ENCODE data around the gene AHCY.
"Not testable (repeated sequence)": the region's sequence is repeated elsewhere in the genome, so short reads cannot be mapped to it uniquely, and the experiment has no call there.

Gene AHCY

DNA sequence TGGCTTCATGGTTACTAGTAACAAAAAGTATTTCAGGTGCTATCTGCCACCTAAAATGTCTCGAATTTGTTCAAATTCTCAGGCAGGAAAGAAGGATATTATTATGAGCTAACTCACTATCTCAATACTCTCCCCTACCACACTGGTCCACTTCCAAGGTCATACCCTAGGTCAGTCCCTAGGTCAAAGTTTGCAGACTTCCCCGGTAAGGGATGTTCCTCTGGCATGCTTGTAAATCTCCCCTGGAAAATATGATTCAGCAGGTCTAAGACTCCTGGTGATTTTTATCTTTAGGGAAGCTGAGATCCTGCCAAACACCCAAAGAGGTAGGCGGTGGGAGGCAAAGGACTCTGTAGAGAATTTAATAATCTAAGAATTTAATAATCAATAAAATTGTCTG lies 6.7 kb downstream of the AHCY start:
- FAIRE-seq, result no peak

DNA sequence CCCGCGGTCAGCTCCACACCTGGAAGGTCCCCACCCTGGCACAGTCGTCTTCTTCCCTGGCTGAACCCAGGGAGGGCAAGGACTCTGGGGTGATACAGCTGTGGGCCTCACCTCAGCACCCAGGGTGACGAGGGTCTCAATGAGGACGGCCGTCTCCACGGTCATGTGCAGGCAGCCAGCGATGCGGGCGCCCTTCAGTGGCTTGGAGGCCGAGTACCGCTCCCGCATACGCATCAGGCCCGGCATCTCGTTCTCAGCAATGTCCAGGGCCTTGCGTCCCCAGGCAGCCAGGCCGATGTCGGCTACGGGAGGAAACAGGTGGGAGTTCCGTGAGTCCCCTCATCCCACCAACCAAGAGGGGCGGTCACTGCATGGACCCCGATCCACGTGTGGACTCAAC lies 7.9 kb downstream of the AHCY start:
- no peak for FAIRE-seq

DNA sequence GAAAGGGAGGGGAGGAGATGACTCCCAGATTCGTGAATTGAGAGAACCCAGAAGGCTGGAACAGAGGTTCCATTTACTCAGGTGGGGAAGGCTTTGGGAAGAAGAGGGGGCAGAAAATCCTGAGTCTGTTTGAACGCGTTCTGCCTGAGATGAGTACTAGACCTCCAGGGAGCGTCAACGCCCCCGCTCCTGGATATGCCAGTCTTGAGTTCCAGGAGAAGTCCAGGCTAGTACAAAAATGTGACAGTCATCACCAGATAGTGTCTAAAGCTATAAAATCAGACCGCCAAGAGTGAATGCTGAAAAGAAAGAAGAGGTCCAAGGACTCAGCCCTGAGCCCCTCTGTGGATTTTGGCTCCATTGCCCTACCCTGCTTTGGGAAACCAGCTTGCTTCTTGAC lies 8.6 kb downstream of the AHCY start:
- no peak for FAIRE-seq

DNA sequence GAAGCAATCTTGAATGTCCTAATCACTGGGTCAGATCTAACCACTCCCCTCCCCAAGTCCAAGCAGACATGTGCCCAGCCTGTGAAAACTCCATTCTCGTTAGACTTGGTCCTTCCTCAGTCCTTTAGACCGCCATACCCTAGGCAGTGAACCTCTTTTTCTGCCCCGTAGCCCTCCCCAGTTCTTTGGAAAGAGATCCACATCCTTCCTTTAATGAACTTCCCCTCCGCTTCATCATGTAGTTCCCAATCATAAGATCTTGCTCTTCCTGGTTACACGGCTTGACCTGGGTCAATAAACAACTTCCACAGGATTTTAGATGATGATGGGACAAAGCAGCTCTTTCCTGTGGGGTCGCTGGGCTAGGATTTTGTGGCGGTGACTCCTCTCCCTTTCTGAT lies 9.6 kb downstream of the AHCY start:
- FAIRE-seq, result no peak

GRCh38 chr20:34293119-34293518 lies 10.0 kb downstream of the AHCY start:
- no peak for FAIRE-seq

GRCh38 chr20:34292496-34292895 lies 10.7 kb downstream of the AHCY start:
- no peak for FAIRE-seq

DNA sequence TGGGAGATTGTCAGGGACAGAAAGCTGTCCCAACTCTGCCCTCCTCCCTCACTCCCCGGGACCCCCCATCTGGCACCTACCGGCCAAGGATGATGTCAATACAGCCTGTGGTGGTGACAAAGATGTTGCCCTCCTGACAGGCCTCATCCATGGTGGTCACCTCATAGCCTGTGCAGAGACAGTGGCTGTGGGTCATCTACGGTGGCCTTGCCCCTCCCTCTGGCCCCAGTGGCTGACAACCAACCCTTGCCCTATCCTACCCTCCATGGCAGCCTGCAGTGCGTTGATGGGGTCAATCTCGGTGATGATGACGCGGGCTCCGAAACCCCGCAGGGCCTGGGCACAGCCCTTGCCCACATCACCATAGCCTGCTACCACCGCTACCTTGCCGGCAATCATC lies 12.7 kb downstream of the AHCY start:
- FAIRE-seq, result no peak

DNA sequence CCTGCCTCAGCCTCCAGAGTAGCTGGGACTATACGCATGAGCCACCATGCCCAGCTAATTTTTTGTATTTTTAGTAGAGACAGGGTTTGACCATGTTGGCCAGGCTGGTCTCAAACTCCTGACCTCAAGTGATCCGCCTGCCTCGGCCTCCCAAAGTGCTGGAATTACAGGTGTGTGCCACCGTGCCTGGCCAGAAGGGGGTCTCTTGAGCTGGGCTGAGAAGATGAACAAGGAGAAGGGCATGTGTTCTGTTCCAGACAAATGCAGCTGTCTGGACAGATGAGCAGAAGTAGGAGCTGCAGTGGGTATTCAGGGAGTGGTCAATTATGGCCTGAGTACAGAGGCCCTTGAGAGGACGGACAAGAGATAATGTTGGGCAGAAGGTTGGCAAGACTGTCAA lies 15.7 kb downstream of the AHCY start:
- FAIRE-seq, result not testable (repeated sequence)

GRCh38 chr20:34285450-34285849 lies 17.7 kb downstream of the AHCY start:
- FAIRE-seq, result no peak

- no peak for FAIRE-seq
These were observed 19.3 kb downstream of the AHCY start for GRCh38 chr20:34283844-34284243.

GRCh38 chr20:34282041-34282440 lies 21.1 kb downstream of the AHCY start:
- FAIRE-seq, result no peak

DNA sequence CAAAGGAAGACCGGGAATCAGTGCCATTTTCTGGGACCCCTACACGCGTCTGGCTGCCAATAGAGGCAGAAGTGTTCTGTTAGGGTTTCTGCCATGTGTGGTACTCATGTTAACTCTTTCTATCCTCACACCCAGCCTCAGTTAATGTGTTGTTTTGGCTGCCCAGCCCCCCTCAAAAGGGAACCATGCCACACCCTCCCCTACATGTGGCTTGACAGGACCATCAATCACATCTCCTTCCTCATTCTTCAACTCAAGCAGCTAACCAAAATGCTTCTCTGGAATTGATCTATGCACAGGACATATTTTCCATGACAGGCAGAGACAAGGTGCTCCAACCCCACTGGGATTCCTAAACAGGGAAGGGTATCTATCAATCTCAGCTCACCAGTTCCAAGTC lies 22.0 kb downstream of the AHCY start:
- FAIRE-seq, result no peak

- no peak for FAIRE-seq
These were observed 28.5 kb downstream of the AHCY start for GRCh38 chr20:34274694-34275093.

GRCh38 chr20:34271956-34272355 lies 31.2 kb downstream of the AHCY start:
- FAIRE-seq, result no peak

GRCh38 chr20:34269996-34270627 lies 33.0 kb downstream of the AHCY start:
- FAIRE-seq, result no peak

- no peak for FAIRE-seq
These were observed 34.1 kb downstream of the AHCY start for GRCh38 chr20:34268851-34269636.

DNA sequence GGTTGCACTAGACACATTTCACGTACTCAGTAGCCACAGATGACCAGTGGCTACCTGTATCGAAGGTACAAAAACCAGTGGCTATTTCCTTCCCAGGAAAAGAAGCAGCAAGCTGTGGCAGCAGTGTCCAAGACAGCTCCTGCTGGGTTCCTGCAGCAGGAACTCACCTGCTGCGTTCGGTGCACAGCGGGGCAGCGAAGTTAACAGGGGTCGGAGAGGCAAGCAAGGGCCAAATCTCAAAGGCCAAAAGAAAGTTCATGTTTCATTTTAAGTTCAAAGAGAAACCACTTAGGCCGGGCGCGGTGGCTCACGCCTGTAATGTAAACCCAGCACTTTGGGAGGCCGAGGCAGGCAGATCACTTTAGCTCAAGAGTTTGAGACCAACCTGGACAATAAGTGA lies 35.0 kb downstream of the AHCY start:
- no peak for FAIRE-seq

DNA sequence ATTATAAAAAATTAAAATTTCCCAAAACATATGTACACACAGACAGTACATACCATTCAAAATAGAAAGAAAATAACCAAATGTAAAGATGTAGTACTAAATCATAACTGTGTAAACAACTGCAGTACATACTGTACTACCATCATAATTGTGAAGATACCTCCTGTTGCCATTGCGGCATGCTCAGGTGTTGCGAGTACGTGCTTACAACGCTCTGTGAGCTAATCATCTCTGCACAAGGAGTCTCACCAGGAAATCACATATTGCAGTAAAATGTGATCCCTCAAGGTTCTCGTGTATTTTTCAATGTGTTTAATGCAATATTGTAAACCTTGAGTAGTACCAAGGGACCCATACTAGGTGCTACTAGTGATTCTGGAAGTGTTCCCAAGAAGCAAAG lies 39.0 kb downstream of the AHCY start:
- FAIRE-seq, result no peak

DNA sequence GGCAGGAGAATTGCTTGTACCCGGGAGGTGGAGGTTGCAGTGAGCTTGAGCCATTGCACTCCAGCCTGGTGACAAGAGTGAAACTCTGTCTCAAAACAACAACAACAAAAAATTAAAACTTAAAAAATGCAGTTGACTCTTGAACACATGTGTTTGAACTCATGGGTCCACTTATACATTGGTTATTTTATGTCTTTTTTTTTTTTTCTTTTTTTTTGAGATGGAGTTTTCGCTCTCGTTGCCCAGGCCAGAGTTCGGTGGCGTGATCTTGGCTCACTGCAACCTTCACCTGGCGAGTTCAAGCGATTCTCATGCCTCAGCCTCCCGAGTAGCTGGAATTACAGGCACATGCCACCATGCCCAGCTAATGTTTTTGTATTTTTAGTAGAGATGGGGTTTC lies 39.7 kb downstream of the AHCY start:
- not testable (repeated sequence) for FAIRE-seq

GRCh38 chr20:34262488-34263288 lies 40.5 kb downstream of the AHCY start:
- FAIRE-seq, result no peak

DNA sequence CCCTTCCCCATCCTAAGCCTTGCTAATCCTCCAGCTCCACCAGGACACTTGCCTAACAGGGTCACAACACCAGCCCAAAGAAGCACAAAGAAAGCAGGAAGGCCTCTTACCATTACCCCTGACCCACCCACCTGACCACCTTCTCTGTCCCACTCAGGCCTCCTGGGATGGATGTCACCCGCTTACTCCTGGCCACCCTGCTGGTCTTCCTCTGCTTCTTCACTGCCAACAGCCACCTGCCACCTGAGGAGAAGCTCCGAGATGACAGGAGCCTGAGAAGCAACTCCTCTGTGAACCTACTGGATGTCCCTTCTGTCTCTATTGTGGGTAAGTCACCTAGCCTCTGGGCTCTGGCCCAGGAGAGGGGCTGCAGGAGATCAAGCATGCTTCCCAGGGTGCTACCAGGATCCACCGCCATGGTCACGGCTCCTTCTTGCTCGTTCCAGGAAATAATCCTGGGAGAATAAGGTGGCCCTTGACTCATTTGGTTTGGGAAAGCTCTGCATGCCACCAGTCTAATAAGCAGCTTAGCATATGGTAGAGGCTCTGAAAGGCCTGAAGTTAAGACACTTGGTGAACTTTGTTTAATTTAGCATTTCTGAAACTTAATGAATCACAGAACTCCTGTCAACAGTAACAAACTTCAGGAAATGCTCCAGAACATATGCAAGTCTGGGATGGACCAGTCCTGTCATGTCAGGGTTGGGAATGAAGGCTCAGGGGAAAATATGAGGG lies 42.8 kb downstream of the AHCY start:
- FAIRE-seq, result no peak

- no peak for FAIRE-seq
These were observed 46.5 kb downstream of the AHCY start for GRCh38 chr20:34256629-34257124.

GRCh38 chr20:34254979-34255378 lies 48.2 kb downstream of the AHCY start:
- no peak for FAIRE-seq
